ENCODE results near the gene IRAK1.
A peak's percentile ranks its signal among the peaks of the same experiment; 100 is the strongest.

IRAK1 gene

GRCh38 chrX:154019633-154020528 lies at the start of gene IRAK1:
Gene IRAK1, minus strand, starts transcription at chrX:154019902. Its CDS starts 90 bp downstream, at chrX:154019812.
- peak; percentile 76 for DNase-seq

GRCh38 chrX:154068560-154068959 lies 48.9 kb upstream of the IRAK1 start:
- no peak for DNase-seq

DNA sequence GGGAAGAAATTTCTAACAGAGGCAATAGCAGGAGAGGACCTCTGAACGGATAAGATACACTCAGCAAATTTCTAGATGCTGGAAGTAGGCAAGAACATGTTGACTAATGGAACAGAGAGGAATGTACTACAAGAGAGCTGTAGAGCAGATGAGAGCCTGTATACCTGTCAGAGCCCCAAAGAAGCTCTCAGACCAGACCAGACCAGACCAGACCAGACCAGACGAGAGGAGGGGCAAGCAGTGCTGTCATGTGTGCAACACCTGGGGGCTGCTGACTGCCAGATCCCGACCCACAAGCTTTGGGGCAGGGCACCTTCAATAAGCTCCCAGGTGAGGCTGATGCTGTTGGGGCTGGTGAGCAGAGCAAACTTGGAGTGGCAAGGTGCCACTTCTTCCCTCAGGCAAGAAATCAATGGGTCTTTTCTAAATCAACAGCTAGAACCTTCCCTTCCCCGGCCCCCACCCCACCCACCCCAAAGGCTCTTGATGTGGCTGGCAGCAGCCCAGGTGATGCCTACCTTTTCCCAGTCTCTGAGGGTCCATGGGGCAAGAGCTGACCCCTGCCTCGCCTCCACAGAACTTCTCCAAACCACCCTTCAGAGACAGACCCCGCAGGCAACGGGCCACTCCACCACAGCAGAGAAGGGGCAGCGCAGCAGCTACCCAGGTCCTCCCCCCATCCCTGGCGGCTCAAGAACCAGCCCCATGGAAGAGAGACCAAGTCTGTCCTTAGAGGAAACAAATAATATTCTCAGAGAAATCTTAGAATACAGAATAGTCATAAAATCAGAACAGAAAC lies 45.1 kb upstream of the IRAK1 start:
- DNase-seq = no peak

GRCh38 chrX:154063234-154063633 lies 43.5 kb upstream of the IRAK1 start:
- DNase-seq = no peak

- no peak for DNase-seq
Measured at GRCh38 chrX:154061801-154062200, 42.1 kb upstream of the IRAK1 start.

GRCh38 chrX:154059729-154060245 lies 40.1 kb upstream of the IRAK1 start:
- no peak for DNase-seq

DNA sequence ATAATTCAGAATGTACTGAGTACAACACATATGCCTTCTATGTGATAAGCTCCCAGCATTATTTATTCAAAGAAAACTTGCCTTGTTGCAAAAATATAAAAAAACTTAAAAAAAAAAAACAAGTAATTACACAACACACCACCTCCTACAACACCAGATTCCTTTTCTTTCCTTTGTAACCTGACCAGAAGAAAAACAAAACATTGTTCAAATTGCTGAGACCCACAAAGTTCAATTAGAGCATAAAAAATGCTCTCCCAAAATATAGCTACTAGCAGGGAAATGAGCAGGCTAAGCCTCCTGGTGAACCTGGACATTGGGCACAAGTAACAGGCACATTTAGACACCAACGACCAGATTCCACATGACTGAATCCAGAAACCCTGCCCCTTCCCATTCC lies 39.5 kb upstream of the IRAK1 start:
- DNase-seq = no peak

DNA sequence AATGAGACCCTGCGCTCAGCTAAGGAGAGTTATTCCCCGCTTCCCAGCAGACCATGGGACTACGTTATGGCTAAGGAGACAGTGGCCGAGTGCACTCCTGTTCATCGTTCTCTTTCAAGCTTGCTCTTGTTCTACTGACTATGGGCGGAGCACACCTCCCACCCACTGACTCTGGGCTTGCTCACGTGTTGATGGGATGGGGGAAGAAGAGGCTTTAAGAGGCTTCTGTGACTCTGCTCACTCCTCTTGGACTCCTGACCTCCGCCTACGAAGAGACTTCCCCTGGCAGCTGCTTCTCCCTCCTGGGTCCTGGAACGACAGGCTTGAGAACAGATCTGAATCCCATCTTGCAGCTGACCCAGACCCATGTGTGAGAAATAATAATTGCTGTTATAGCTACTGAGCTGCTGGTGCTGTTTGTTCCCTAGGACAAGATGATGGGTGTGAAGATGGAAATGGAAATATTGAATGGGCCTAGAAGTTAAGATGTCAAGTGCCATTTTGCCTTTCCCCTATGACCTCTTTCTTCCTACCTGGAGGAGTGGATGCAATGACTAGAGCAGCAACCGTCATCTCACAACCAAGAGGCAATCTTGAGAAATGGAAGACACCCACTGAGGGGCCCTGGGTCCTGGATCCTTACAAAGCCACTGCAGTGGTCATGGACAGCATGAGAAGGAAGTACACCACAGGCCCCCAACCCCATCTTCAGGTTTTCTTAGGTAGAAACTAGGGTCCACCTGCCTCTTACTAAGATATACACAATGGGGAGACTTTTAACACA lies 38.7 kb upstream of the IRAK1 start:
- peak; percentile 29 for DNase-seq

- DNase-seq = peak; percentile 68
Measured at GRCh38 chrX:154057791-154058190, 38.1 kb upstream of the IRAK1 start.

DNA sequence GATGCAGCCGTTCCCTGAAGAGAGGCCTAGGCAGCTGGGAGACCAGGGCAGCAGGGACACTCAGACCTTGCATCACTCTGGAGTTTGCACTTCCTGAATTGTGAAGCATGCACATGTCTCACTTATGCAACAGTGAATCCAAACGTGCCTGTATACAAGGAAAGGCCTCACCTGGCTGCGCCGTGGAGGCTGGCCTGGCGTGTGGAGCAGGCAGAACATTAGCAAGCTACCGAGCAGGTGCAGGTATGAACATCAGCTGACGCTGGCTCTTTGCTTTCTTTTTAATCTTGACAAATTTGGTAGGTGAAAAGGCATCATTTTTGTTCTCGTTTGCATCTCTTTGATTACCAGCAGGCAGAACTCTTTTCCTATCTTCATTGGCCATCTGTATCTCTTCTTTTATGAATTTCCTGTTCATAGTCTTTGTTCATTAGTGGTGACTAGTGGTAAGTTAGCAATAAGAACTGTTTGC lies 37.1 kb upstream of the IRAK1 start:
- DNase-seq = peak; percentile 71

GRCh38 chrX:154051201-154051810 lies 31.6 kb upstream of the IRAK1 start:
- peak; percentile 62 for DNase-seq

DNA sequence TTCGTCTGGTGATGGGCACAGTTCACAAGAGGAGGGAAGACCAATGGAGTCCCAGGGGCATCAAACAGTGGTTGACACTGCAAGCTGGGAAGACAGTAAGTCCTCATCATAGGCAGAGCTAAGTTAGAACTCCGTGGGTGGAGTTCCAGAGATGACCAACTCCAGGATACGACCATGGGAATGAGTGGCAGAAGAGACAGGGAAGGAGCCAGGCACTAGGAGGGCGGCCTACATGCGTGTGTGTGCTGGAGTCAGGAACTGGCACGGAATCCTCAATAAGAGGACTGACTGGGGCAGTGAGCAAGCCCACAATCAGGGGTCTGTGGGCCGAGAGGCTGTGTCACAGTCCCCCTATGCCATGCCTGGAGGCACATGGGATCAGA lies 30.4 kb upstream of the IRAK1 start:
- no peak for DNase-seq

- no peak for DNase-seq
Measured at GRCh38 chrX:154049209-154050112, 29.8 kb upstream of the IRAK1 start.

DNA sequence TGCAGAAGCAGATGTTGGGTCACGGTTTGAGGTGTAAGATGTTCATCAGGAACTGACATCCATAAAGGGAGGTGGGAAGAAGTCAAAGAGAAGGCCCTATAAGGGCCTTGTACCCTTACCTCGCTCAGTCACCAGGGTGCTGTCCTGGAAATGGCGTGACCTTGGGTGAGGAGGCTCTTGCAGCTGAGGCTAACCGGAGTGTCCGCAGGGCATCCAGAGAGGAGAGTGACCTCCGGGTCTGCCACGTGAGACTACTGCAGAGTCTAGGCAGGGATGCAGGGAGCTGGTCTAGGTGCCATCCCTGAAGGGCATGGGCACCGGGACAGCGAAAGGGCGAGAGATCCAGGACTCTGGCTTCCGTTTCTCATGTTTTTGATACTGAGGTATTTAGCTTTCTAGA lies 28.7 kb upstream of the IRAK1 start:
- DNase-seq = no peak

DNA sequence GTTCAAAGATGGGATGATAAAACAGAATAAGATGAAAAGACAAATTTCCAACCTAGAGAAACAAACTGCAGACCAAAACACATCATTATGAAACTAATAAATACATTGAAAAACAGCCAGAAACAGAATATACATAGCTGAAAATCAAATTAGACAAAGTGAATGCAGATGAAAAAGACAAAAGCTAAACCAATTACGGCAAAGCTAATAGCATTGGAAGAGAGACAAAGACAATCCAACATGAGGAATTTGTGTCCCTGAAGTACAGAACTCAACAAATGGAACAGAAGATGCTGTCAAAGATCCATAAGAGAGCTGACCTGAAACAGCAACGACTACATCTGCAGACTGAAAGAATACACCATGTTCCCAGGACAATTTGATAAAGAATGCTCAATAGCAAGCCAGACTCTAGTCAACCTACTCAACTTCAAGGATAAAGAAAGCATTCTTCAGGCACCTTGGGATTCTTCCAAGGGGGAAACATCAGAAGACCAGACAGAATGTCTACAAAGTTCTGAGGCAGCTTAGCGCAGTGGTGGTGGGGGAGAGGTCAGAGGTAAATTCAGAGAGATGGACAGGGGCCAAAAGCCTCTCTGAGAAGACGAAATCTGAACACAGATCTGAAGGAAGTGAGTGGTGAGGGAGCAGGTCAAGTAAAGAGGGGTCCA lies 27.4 kb upstream of the IRAK1 start:
- DNase-seq = no peak

- no peak for DNase-seq
Measured at GRCh38 chrX:154046031-154046781, 26.5 kb upstream of the IRAK1 start.

- peak; percentile 56 for DNase-seq
Measured at GRCh38 chrX:154044091-154044490, 24.4 kb upstream of the IRAK1 start.

- DNase-seq = peak; percentile 79
Measured at GRCh38 chrX:154043003-154043763, 23.5 kb upstream of the IRAK1 start.

DNA sequence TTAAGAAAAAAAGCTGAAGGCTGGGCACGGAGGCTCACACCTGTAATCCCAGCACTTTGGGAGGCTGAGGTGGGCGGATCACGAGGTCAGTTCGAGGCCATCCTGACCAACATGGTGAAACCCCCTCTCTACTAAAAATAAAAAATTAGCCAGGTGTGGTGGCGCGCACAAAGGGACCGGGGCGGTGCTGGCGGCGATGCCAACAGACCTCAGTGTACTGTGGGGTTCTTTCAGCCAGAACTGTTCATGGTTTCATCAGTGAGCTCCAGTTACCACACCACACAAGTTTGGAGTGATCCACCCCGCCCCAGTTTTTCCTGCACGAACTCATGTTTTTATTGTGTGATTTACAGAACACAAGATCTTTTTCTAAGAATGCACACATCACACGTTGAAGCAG lies 21.2 kb upstream of the IRAK1 start:
- peak; percentile 40 for DNase-seq

All from inflammatory macrophage treated with lipopolysaccharide for 4 hours (primary cell).